T-helper 22 cell (primary cell): Measurements from ENCODE around the gene DENND1A.

ENCODE experiments used
- DNase-seq: peaks from one replicate; pipeline ENCODE4 v3.0.0-alpha.2; 2020; ENCODE audit warnings: low read depth

Gene DENND1A

GRCh38 chr9:123371228-123371584 is 558.7 kb downstream of the DENND1A start:
- no peak for DNase-seq

- DNase-seq: no peak
These were observed 559.2 kb downstream of the DENND1A start for GRCh38 chr9:123370526-123371227.

GRCh38 chr9:123370108-123370507 is 559.8 kb downstream of the DENND1A start:
- no peak for DNase-seq

- no peak for DNase-seq
These were observed 560.6 kb downstream of the DENND1A start for GRCh38 chr9:123369296-123369695.

- DNase-seq: no peak
These were observed 561.3 kb downstream of the DENND1A start for GRCh38 chr9:123368536-123369153.

GRCh38 chr9:123368023-123368422 is 561.9 kb downstream of the DENND1A start:
- no peak for DNase-seq

- no peak for DNase-seq
These were observed 563.9 kb downstream of the DENND1A start for GRCh38 chr9:123365881-123366528.

- no peak for DNase-seq
These were observed 564.5 kb downstream of the DENND1A start for GRCh38 chr9:123365287-123365880.

GRCh38 chr9:123364241-123364824 is 565.6 kb downstream of the DENND1A start:
- DNase-seq: no peak

GRCh38 chr9:123362856-123363255 is 567.1 kb downstream of the DENND1A start:
- DNase-seq: no peak

- no peak for DNase-seq
These were observed 568.0 kb downstream of the DENND1A start for GRCh38 chr9:123361731-123362510.

GRCh38 chr9:123361086-123361730 is 568.7 kb downstream of the DENND1A start:
- no peak for DNase-seq

- DNase-seq: no peak
These were observed 569.5 kb downstream of the DENND1A start for GRCh38 chr9:123360161-123361085.

GRCh38 chr9:123359546-123359945 is 570.4 kb downstream of the DENND1A start:
- no peak for DNase-seq

GRCh38 chr9:123359106-123359505 is 570.8 kb downstream of the DENND1A start:
- DNase-seq: no peak

GRCh38 chr9:123358181-123358905 is 571.6 kb downstream of the DENND1A start:
- DNase-seq: no peak

- no peak for DNase-seq
These were observed 572.2 kb downstream of the DENND1A start for GRCh38 chr9:123357743-123358059.

- no peak for DNase-seq
These were observed 572.8 kb downstream of the DENND1A start for GRCh38 chr9:123356851-123357742.
